Natural killer cell (primary cell): Measurements from ENCODE around the gene MYOF. TPM values are rescaled to one million over a fixed set of nuclear protein-coding genes. Genes with fewer than 3 reads are reported as not detected.

ENCODE experiments used
- ATAC-seq, 3 donors: fragments of 150-1000 bp in 2 of 3; fragments of 200-7000 bp in 1 of 3; cut with Tn5 transposase; 1 replicate in 1 of 3; 2 replicates in 2 of 3; pipeline ENCODE4 v1.10.0; 2021; ENCODE audit warnings: mild to moderate bottlenecking in 2 of 3, moderate library complexity in 2 of 3
- DNase-seq, 2 donors: peaks; one replicate each; pipeline versions ENCODE4 v3.0.0 to v3.0.0-alpha.2; 2013 to 2021; ENCODE audit warnings: mixed read lengths in 1 of 2
- H3K27ac ChIP-seq: one replicate; pipeline ENCODE4 v1.5.1; 2013; ENCODE audit warnings: mild to moderate bottlenecking, low read length
- H3K27me3 ChIP-seq: one replicate; pipeline ENCODE4 v1.6.1; 2013; ENCODE audit warnings: low read length; ENCODE audit not compliant: control insufficient read depth, insufficient read depth
- H3K36me3 ChIP-seq: one replicate; pipeline ENCODE4 v1.6.1; 2013; ENCODE audit warnings: low read length; ENCODE audit not compliant: control insufficient read depth, insufficient read depth
- H3K4me1 ChIP-seq: one replicate; pipeline ENCODE4 v1.6.1; 2013; ENCODE audit warnings: low read length; ENCODE audit not compliant: control insufficient read depth, insufficient read depth
- H3K4me3 ChIP-seq: one replicate; pipeline ENCODE4 v1.5.1; 2013; ENCODE audit warnings: low read length
- H3K9me3 ChIP-seq: one replicate; pipeline ENCODE4 v1.6.1; 2013; ENCODE audit warnings: low read length; ENCODE audit not compliant: control insufficient read depth, insufficient read depth
- H3K27ac Mint-ChIP-seq, 2 donors: one replicate each; pipeline ENCODE4 v1.8.0; 2022; ENCODE audit warnings: mild to moderate bottlenecking in 2 of 2, mixed read lengths in 2 of 2, moderate library complexity in 1 of 2
- H3K27me3 Mint-ChIP-seq, 2 donors: one replicate each; pipeline ENCODE4 v1.8.0; 2022; ENCODE audit warnings: low read depth in 2 of 2, mixed read lengths in 2 of 2
- H3K36me3 Mint-ChIP-seq: one replicate; pipeline ENCODE4 v1.8.0; 2022; ENCODE audit warnings: mixed read lengths
- H3K4me1 Mint-ChIP-seq, 2 donors: one replicate each; pipeline ENCODE4 v1.8.0; 2022; ENCODE audit warnings: mixed read lengths in 2 of 2
- H3K4me3 Mint-ChIP-seq: one replicate; pipeline ENCODE4 v1.8.0; 2022; ENCODE audit warnings: mild to moderate bottlenecking, moderate library complexity, mixed read lengths
- H3K9me3 Mint-ChIP-seq, 2 donors: one replicate each; pipeline ENCODE4 v1.8.0; 2022; ENCODE audit warnings: mixed read lengths in 2 of 2
- WGBS: methylation state at CpG from one replicate; pipeline ENCODE4 v1.1.7; 2013; ENCODE audit warnings: missing lambda C conversion rate; ENCODE audit not compliant: insufficient coverage; 5-methylcytosine and 5-hydroxymethylcytosine counted together
- intact Hi-C: fragments of 100-400 bp; cut with micrococcal nuclease; formaldehyde crosslinking; loops from one replicate; pipeline ENCODE4 v1.14.2; 2022
- total RNA-seq, 4 donors: library from RNA; stranded (reverse); fragments of 120-200 nt in 1 of 4; gene quantifications; one replicate each; pipeline versions ENCODE4 v1.2.3 to v1.2.4, GENCODE V29; 2013 to 2022
- TF ChIP-seq, protein P1 (sequence below): fragments of 200-600 bp; IDR thresholded peaks from one replicate; pipeline ENCODE4 v1.8.0; 2022; ENCODE audit warnings: antibody characterized with exemption

The MYOF gene
- total RNA-seq, 3 donors from 2014 or later (not counting 1 experiment from before 2014, with no cell fraction given), result 2.0 to 9.7 (median 2.9) TPM

DNA sequence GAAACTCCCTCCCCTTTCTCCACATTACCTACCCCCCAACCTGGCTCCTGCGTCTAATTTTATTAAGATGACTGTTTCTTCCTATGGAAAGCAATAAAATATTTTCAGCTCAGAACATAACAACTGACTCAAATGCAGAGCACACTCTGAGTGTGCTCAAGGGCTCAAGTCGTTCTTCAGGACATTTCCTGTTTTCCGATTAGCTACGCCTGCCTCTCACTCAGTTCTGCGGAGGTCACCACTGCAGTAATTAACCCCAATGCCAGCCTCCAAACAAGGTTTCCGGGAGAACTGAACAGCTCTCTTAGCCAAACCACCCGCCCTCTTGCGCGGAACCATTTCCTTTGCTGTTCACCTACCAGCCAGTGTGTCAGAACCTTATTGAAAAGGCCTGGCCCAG lies 19.3 kb downstream of the MYOF start:
- WGBS, result 33% methylated on average over 9 of the region's 9 CpGs
- Histone ChIP-seq H3K9me3 (no peaks in the 10 kb centered on the region), H3K36me3 (no peaks in the 10 kb centered on the region), H3K4me1 (peaks cover 8% of the 10 kb centered on the region), H3K27me3 (no peaks in the 10 kb centered on the region), H3K4me3 (no peak overlapping the region), H3K27ac (no peak overlapping the region)
- Mint-ChIP-seq H3K4me3 (no peak overlapping the region), H3K27me3 (peaks cover 4 to 21% of the 10 kb centered on the region in 2 donors), H3K27ac (peak overlapping the region in 1 of 2 donors; percentile 24), H3K4me1 (peaks cover 0 to 6% of the 10 kb centered on the region in 2 donors), H3K36me3 (no peaks in the 10 kb centered on the region), H3K9me3 (no peaks in the 10 kb centered on the region)
- DNase-seq, result peak in 1 of 2 donors; percentile 23
- TF ChIP-seq, protein P1, sequence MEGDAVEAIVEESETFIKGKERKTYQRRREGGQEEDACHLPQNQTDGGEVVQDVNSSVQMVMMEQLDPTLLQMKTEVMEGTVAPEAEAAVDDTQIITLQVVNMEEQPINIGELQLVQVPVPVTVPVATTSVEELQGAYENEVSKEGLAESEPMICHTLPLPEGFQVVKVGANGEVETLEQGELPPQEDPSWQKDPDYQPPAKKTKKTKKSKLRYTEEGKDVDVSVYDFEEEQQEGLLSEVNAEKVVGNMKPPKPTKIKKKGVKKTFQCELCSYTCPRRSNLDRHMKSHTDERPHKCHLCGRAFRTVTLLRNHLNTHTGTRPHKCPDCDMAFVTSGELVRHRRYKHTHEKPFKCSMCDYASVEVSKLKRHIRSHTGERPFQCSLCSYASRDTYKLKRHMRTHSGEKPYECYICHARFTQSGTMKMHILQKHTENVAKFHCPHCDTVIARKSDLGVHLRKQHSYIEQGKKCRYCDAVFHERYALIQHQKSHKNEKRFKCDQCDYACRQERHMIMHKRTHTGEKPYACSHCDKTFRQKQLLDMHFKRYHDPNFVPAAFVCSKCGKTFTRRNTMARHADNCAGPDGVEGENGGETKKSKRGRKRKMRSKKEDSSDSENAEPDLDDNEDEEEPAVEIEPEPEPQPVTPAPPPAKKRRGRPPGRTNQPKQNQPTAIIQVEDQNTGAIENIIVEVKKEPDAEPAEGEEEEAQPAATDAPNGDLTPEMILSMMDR, result no peak
- peak in 1 of 3 donors; percentile 42 for ATAC-seq
- intact Hi-C loops, result no loop called here

DNA sequence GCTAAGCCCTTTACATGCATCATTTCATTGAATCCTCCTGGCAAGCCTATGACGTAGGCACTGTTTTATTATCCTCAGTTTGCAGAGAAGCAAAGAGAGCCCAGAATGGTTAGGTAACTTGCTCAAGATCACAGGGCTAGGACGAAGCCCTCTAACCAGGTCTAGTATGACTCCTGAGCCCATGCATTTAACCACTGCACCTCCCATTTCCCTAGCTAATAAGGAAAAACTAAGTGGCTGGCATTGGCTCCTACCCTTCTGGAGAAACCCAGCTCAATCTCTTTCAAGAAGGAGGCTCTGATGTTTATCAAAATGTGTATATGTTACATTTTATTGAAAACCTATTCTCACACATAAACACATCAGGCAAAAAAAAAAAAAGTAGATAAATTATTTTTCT lies 19.8 kb downstream of the MYOF start:
- 41% methylated on average over 2 of the region's 2 CpGs for WGBS
- TF ChIP-seq, protein P1, result no peak
- no peaks in the 10 kb centered on the region for H3K36me3 ChIP-seq
- intact Hi-C loops, result no loop called here
- H3K9me3 ChIP-seq, result no peaks in the 10 kb centered on the region
- no peaks in the 10 kb centered on the region for H3K36me3 Mint-ChIP-seq
- peaks cover 4 to 21% of the 10 kb centered on the region in 2 donors for H3K27me3 Mint-ChIP-seq
- H3K9me3 Mint-ChIP-seq, result no peaks in the 10 kb centered on the region
- H3K4me3 Mint-ChIP-seq, result no peak overlapping the region
- H3K27ac ChIP-seq, result no peak overlapping the region
- no peak overlapping the region for H3K27ac Mint-ChIP-seq
- H3K27me3 ChIP-seq, result no peaks in the 10 kb centered on the region
- no peak for DNase-seq
- H3K4me1 Mint-ChIP-seq, result peaks cover 0 to 6% of the 10 kb centered on the region in 2 donors
- no peak for ATAC-seq
- H3K4me3 ChIP-seq, result no peak overlapping the region
- peaks cover 8% of the 10 kb centered on the region for H3K4me1 ChIP-seq

DNA sequence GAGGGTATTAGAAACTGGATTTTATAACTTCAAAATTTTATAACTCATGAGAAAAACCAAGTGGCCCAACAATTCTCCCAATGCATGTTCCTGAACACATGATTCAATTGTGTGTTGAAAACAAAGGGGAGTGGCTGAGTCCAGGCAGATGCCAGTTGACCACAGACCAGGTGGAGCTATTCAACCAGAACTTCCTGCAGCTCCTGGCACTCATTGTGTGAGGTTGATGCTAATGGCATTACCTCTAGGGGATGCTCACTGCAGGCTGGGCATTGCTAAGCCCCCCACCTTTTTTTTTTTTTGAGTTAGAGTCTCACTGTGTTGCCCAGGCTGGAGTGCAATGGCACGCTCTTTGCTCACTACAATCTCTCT lies 20.3 kb downstream of the MYOF start:
- H3K4me3 Mint-ChIP-seq, result no peak overlapping the region
- H3K9me3 ChIP-seq, result no peaks in the 10 kb centered on the region
- no peaks in the 10 kb centered on the region for H3K27me3 ChIP-seq
- peaks cover 8% of the 10 kb centered on the region for H3K4me1 ChIP-seq
- H3K4me1 Mint-ChIP-seq, result peaks cover 0 to 6% of the 10 kb centered on the region in 2 donors
- H3K27me3 Mint-ChIP-seq, result peaks cover 4 to 21% of the 10 kb centered on the region in 2 donors
- H3K4me3 ChIP-seq, result no peak overlapping the region
- H3K27ac Mint-ChIP-seq, result no peak overlapping the region
- no CpG with 5 or more reads among the region's 1 CpG for WGBS
- no peak overlapping the region for H3K27ac ChIP-seq
- no peak for DNase-seq
- H3K36me3 Mint-ChIP-seq, result no peaks in the 10 kb centered on the region
- no peak for ATAC-seq
- TF ChIP-seq, protein P1, result no peak
- no peaks in the 10 kb centered on the region for H3K36me3 ChIP-seq
- intact Hi-C loops, result no loop called here
- no peaks in the 10 kb centered on the region for H3K9me3 Mint-ChIP-seq

DNA sequence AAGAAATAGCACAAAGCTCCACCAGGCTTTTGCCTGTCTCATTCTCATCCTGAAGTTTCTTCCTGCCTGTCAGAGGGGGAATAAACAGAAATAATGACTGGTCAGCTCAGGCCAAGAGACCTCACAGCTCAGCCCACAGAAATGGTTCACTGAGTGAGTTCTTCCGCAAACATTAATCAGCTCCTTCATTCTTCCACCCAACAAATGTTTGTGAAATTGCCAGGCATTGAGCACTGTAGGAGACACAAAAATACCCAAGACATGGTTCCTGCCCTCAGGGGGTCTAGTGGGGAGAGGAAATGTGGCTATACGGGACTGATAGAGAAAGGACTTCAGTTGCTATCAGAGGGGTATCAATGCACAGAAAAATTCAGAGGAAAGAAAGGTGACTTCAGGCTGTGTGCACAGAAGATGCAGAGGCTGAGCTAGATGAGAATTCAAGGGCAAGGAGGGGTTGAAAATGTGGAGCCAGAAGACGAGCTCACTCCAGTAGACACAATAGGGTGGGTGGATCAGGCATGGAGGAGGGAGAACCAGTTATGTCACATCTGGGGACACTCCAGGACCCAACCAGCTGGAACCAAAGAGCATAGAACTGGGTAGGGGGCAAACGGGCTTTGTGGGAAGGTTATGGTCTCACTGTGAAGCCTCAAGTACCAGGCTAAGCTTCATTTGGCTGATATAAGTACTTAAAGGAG lies 20.9 kb downstream of the MYOF start:
- TF ChIP-seq, protein P1, result no peak
- Mint-ChIP-seq H3K4me3 (no peak overlapping the region), H3K27ac (no peak overlapping the region), H3K36me3 (no peaks in the 10 kb centered on the region), H3K27me3 (peaks cover 8 to 21% of the 10 kb centered on the region in 2 donors), H3K9me3 (no peaks in the 10 kb centered on the region), H3K4me1 (peaks cover 0 to 6% of the 10 kb centered on the region in 2 donors)
- no peak for ATAC-seq
- WGBS, result 78% methylated on average over 4 of the region's 4 CpGs
- Histone ChIP-seq H3K4me1 (peaks cover 8% of the 10 kb centered on the region), H3K27me3 (no peaks in the 10 kb centered on the region), H3K4me3 (no peak overlapping the region), H3K9me3 (no peaks in the 10 kb centered on the region), H3K36me3 (no peaks in the 10 kb centered on the region), H3K27ac (no peak overlapping the region)
- no peak for DNase-seq
- intact Hi-C loops, result no loop called here
